Urothelium cell line (cell line): ENCODE measurements around the gene ELOB.
A peak's percentile ranks its signal among the peaks of the same experiment; 100 is the strongest.

ENCODE experiments used
- DNase-seq: peaks from one replicate; pipeline ENCODE4 v3.0.0; 2011; ENCODE audit warnings: low spot score, mixed read lengths
- FAIRE-seq: peaks from 2 replicates; lab custom pipeline; 2011; peaks lifted over from hg19 to GRCh38; lab: Jason Lieb, UNC

The ELOB gene

GRCh38 chr16:2784358-2785100 is 7.4 kb upstream of the ELOB start:
- FAIRE-seq (peak; percentile 20), DNase-seq (no peak)

- no peak for FAIRE-seq
- DNase-seq: no peak
These were observed 6.7 kb upstream of the ELOB start for GRCh38 chr16:2783581-2784357.

- peak; percentile 42 for FAIRE-seq
- no peak for DNase-seq
These were observed 5.7 kb upstream of the ELOB start for GRCh38 chr16:2782583-2783351.

- DNase-seq (no peak), FAIRE-seq (no peak)
These were observed 3.2 kb upstream of the ELOB start for GRCh38 chr16:2779978-2780898.

GRCh38 chr16:2779151-2779920 is 2.3 kb upstream of the ELOB start:
- no peak for FAIRE-seq
- no peak for DNase-seq

DNA sequence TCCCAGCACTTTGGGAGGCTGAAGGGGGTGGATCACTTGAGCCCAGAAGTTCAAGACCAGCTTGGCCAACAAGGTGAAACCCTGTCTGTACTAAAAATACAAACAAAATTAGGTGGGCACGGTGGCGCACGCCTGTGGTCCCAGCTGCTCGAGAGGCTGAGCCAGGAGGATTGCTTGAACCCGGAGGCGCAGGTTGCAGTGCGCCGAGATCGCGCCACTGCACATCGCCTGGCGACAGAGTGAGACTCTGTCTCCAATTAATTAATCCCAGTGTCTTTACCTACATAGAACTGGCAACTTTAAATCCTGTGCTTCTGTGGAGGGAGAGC is 1.5 kb upstream of the ELOB start:
- no peak for FAIRE-seq
- DNase-seq: no peak

DNA sequence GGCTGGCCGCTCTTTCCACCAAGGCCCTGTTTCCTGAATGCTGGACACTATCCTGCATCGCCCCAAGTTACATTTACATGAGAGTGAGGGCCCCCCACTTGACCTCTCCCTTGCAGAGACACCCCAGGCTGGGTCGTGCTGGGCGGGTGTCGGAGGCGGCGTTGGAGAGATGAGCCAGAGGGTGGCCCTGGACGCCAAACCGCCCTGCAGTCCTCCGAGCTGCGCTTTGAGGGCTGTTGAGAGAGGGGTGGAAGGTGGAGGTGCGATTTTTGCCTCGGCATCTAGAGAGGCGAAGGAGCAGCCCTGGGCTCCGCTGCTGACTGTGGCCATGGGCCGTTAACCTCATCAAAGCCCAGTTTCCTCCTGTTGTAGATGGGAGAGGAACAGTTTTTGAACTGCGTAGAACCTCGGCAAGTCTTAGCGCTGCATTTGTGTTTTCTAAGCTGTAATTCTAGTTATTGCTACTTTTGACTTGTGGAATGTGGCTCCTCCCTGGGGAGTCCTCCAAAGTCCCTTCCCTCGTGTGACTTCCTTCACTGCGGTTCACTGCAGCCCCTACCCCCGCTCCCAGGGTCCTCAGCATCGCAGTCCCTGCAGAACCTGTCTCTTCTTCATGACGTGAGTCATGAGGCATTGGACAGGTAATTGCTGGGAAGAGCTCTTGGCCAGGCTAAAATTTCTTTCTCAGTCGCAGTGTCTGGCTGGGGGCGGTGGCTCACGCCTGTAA is 986 bp upstream of the ELOB start:
- DNase-seq: peak; percentile 32
- no peak for FAIRE-seq

- DNase-seq (peak; percentile 32), FAIRE-seq (no peak)
These were observed 460 bp downstream of the ELOB start for GRCh38 chr16:2776500-2777139.

DNA sequence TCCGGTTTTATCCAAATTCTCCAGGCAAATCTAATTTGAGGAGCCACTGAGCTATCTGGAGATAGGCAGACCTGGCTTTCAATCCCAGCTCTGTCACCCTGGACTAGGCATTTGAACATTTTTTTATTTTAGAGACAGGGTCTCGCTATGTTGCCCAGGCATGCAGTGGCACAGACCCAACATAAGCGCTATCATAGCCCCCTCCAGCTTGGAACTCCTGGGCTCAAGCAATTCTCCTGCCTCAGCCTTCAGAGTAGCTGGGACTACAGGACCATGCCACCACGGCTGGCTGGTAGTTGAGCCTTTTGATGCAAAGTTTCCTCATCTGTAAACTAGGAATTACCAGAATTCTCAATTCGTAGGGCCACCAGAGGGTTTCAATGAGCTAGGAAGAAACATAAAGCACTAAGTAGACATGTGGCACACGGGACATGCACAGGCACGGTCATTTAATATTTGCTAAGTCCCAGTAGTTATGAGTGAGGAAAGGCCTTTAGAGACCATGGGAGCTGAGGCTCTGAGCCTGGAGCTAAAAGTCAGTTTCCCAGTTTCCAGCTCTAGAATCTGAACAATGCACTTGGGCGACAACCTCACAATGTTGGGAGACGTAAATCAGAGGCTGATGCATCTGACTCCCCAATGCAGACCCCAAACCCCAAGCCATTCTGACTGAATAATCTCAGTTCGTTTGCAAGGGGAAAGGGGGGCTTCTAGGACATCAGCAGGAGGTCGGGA is 1.1 kb downstream of the ELOB start:
- no peak for FAIRE-seq
- no peak for DNase-seq

- no peak for DNase-seq
- no peak for FAIRE-seq
These were observed 1.9 kb downstream of the ELOB start for GRCh38 chr16:2775131-2775716.

DNA sequence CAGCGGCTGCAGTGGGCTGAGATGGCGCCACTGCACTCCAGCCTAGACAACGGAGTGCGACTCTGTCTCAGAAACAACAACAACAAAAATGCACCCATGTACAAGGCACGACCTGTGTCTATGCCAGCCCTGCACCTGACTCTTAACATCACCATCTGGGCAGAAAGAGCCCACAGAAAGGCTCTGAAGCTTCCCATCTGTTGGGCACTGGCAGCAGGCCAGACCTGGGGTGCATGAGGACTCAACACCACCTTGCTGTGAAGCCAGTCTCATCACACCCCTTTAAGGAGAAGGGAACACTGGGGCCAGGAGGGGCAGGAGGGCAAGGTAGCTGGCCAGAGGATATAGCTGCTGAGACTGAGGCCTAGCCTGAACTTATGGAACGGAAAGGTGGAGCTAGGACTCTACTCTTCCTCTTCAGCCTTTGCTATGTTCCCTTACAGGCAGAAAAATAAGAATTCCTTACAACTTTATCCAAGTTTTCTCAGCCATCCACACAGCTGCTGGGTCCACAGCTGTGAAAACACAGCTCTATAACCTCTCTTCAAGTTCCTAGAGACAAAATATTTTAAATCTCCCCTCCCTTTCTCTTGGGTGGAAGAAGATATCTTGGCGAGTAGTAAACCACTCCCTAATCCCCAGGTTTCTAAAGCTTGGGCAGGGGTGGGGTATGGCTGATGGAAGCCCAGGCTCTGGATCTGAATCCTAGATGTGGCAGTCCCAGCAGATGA is 2.8 kb downstream of the ELOB start:
- no peak for DNase-seq
- FAIRE-seq: no peak

- no peak for DNase-seq
These were observed 3.7 kb downstream of the ELOB start for GRCh38 chr16:2773188-2773968.

GRCh38 chr16:2771496-2772402 is 5.3 kb downstream of the ELOB start:
- no peak for FAIRE-seq
- no peak for DNase-seq

More at GRCh38 chr16:2773188-2773968, 3.7 kb downstream of the ELOB start:
- no peak for FAIRE-seq

- DNase-seq (no peak), FAIRE-seq (peak; percentile 81)
These were observed 6.8 kb downstream of the ELOB start for GRCh38 chr16:2770057-2770951.
